Cerebellar nuclear complex (tissue), 1 donor: ENCODE measurements around the gene GXYLT2.
A peak's percentile ranks its signal among the peaks of the same experiment; 100 is the strongest.

Source experiments
- DNase-seq, 2 experiments: peaks; one replicate each; lab custom pipeline; 2025; lab: John Stamatoyannopoulos, UW

Gene GXYLT2

GRCh38 chr3:72887705-72888545 is at the start of gene GXYLT2:
TSS of gene GXYLT2 (plus strand) at chr3:72888046. CDS start at chr3:72888234, 188 bp downstream.
- no peak for DNase-seq

GRCh38 chr3:72839057-72839456 is 48.8 kb upstream of the GXYLT2 start:
- DNase-seq: no peak

DNA sequence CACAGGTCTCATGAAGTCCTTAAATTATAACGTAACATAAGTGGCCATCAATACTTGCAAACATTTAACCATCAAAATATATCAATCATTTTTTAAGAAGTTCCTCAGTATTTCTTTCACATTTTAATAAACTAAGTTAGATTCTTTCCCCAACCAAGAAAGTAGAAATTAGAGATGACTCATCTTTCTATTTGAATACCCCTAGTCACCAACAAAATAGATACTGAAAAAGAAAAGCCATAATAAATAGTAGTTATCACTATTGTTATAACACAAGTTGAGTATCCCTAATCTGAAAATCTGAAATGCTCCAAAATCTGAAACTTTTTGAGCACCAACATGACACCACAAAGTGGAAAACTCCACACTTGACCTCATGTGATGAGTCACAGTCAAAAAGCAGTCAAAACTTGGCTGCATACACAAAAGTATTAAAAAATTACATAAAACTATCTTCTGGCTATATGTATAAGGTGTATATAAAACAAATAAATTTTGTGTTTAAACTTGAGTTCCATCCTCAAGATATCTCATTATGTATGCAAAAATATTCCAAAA is 43.3 kb upstream of the GXYLT2 start:
- DNase-seq: no peak

GRCh38 chr3:72846166-72846565 is 41.7 kb upstream of the GXYLT2 start:
- DNase-seq: no peak

GRCh38 chr3:72847282-72847681 is 40.6 kb upstream of the GXYLT2 start:
- no peak for DNase-seq

DNA sequence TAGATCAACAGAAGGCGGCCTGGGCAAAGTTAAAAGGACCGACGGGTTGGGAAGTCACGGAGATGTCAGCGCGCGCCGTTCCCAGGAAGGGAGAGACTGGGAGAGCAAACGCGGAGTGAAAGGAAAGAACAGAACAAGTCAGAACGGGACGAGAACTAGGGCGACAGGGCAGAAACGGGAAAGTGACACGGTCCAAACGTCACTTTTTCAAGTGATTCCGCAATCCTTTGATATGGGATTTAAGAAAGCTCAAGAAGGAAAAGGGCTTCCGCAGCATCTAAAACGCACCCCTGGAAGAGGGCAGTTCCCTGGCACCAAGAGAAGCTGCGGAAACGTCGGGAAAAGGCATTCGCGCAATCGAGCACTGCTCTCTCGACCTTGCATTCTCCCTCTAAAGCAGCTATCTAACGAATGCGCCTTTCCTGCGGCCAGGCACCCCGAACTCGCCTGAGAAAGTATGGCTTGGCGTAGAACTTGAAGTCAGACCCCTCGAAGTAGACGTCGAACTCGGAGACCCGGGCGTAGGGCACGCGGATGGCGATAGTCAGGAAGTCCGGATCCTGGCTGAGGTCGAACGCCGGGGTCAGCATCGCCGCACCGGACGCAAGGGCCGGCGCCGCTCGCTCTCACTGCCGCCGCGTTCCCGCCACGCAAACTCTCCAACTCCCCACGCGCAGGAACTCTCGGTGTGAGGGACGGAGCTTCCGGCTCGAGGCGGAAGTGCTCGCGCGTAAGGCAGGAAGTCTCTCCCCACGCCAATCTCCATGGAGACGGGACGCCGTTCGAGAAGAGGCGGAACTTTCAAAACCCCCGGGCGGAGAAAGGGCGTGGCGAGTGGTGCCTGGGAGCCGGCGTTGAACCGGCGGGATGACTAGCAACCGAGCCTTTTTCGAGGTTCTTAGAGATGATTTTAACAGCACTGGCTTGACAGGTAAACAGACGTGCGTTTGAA is 39.8 kb upstream of the GXYLT2 start, which contains the start of gene SHQ1:
SHQ1 (minus strand) TSS at position 695 of the 952 bp plus-strand sequence; CDS start at position 590, 105 bp downstream.
- peak; percentile 21 to 52 for DNase-seq

- DNase-seq: no peak
Observed at GRCh38 chr3:72848703-72849081, 39.2 kb upstream of the GXYLT2 start.

- DNase-seq: no peak
Observed at GRCh38 chr3:72855001-72855400, 32.8 kb upstream of the GXYLT2 start.

- no peak for DNase-seq
Observed at GRCh38 chr3:72860053-72860452, 27.8 kb upstream of the GXYLT2 start.

DNA sequence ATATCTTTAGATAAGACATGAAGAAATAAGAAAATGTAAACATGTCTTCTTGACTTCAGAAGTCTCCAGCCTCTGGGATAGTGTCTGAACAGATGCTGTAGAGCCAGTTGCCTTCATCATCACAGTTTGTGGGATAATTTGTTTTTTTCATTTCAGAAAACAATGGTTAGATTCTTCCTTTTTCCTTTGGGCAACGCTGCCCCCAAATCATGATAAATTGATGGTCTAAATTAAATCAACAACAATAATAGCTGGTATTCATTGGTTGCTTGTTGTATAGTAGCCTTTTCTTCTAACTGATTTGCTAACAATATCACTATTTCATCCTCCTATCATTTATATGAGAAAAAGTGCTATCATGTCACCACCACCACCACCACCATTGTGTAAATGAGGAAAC is 27.0 kb upstream of the GXYLT2 start:
- no peak for DNase-seq

GRCh38 chr3:72862314-72863090 is 25.3 kb upstream of the GXYLT2 start:
- DNase-seq: no peak

DNA sequence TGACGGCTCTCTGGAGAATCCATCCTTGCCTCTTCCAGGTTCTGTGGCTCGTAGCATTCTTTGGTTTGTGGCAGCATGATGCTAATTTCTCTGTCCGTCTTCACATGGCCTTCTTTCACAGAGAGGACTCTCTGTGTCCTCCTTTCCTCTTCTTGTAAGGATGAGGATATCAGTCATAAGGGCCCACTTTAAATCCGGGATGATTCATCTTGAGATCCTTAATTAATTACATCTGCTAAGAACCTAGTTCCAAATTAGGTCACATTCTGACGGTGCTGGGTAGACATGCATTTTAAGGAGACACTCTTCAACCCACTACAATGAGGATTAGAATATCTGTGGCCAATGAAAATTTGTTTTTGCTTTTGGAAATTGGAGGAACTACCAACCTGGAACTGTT is 15.7 kb upstream of the GXYLT2 start:
- no peak for DNase-seq

- no peak for DNase-seq
Observed at GRCh38 chr3:72887343-72887704, 522 bp upstream of the GXYLT2 start.

- DNase-seq: no peak
Observed at GRCh38 chr3:72888546-72889309, 882 bp downstream of the GXYLT2 start.

- DNase-seq: no peak
Observed at GRCh38 chr3:72889310-72890165, 1.7 kb downstream of the GXYLT2 start.

- no peak for DNase-seq
Observed at GRCh38 chr3:72890166-72890925, 2.5 kb downstream of the GXYLT2 start.

DNA sequence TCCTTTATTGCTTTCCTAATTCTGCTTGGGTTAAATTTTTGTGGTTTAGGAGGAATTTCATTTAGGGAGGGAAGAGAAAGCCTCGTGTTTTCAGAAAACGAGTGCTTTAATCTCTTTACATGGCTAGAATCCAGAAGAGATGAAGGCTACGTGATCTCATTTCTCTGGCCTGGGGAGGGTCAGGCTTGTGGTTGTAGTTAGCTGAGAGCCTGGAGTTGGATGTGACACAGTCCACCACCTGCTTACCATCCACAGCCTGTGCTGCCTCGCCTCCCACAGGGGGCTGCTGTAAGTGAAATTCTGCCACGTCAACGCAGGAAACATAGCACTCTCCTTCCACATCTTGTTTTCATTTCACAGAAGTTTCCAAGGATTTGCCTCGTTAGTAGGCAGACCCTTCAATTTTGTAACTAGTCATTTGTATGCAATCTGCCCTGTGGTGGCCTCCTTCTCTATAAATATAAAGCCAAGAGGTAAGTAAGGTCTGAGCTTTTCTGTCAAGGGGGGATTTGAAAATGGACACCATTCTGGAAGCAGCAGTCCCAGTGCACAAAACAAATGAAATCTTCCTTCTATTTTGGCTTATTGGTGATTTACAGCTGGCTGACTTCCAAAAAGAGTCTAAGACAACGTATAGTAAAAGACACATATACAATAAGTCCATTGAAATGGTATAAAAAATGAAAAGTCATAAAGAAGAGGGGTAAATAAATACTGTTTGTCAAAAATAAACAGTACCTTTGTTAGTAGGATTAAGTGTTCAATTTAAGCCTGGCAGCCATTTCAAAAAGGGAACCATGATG is 3.4 kb downstream of the GXYLT2 start:
- DNase-seq: no peak

DNA sequence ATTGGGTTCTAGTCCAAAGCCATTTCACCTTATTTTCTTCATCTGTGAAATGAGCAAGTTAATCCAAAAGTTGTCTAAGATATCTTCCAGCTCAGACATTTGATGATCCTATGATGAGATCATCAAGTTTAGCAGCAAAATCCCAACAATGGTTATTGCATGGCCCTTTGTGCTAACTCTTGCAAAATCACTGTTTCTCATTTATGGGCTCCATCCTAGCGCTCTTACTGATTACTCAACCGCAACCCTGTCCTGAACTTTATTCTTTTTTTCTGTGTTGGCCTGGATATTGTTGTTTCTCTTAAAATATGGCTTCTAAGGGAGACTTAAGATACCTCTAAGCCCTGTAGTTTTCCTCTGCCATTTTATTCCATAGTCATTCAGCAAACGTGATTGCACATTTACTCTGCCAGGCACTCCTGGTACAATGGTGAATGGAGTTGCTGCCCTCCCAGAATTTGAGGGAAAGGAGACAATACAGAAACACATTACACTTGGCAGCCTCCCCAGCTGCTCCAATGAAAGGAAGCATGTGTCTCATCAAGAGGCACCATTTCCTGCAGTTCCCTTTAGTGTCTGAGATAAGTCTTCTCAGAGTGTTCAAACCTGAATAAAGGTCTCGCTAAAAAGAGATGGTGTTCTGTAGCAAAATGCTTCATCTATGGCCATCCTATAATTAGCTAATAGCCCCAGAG is 4.4 kb downstream of the GXYLT2 start:
- no peak for DNase-seq
